Left renal pelvis (tissue), 4 donors: Measurements from ENCODE around the gene ZFP57. TPM values are rescaled to one million over a fixed set of nuclear protein-coding genes. Genes with fewer than 3 reads are reported as not detected.

Source experiments
- DNase-seq, 4 donors: peaks; one replicate each; pipeline ENCODE4 v3.0.0-alpha.2; 2013; ENCODE audit warnings: low read depth in 4 of 4, low spot score in 3 of 4
- polyA plus RNA-seq, 4 donors: library from polyadenylated mRNA; unstranded; fragments of 120-200 nt; gene quantifications; one replicate each; pipeline ENCODE4 v1.2.1, GENCODE V29; 2013; ENCODE audit not compliant: insufficient read length in 4 of 4

The ZFP57 gene
- polyA plus RNA-seq, 4 donors: 0.20 to 0.26 TPM; not detected in 2

DNA sequence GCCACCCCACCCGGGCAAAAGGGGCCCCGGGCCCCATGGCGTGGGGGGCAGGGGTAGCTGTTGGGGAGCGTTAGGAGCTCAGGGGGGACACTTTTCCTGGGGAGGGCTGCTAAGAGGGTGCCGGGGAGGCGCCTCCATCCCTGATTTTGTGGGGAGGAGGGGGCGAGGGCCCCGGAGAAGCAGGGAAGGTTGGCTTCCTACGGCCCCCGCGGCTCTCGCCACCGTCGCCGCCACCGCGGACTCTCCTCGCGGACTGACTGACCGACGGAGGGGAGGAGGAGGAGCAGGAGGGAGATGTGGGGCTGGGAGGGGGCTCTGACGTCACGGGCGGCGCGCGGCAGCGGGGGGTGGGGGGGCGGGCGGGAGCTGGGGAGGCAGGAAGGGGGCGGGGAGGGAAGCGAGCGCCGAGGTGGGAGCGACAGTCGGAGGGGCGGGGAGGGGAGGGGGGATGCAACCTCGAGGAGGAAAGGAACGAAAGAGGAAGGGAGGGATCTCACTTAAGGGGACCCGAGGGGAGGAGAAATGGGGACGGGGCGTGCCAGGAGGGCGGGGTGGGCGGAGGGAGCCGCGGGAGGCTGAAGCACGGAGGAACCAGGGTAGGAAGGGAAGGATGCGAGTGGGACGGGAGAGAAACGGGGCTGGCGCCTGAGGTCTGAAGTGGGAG is 53.1 kb downstream of the ZFP57 start:
- peak in 2 of 4 donors; percentile 46 for DNase-seq

DNA sequence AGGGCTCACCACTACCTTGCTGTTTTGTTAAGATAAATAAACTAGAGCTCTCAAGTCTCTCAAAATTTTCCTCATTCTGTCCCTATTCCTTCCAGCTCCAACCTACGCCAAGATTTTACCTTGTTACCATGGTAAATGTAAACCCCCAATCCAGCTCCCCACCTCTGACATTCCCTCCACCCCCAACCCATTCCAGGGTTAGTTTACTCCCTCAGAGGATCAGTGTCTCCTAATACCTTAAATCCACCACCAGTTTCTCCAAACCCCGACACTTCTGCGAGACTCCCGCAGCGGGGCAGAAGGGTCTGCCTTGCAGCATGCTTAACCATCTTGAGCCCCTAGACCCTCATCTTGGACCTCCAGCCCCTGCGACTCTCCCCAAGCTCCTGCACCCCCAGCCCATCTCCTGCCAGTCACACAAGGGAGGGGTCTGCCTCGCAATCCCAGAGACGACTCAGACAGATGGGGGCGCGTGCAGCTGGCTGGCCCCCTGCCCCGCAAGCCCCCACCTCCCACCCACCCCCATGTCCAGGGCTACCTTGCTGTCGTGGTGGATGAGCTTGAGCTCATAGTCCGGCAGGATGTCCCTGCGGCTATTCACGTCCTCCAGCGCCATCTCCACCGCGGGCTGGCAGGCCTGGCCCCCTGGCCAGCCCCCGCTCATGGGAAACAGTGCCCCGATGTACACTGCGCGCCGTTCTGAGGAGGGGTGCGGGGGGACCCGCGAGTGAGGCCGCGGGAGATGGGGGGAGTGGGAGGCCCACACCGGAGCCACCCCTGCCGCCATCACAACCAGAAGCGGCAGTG is 53.8 kb downstream of the ZFP57 start:
- no peak for DNase-seq

DNA sequence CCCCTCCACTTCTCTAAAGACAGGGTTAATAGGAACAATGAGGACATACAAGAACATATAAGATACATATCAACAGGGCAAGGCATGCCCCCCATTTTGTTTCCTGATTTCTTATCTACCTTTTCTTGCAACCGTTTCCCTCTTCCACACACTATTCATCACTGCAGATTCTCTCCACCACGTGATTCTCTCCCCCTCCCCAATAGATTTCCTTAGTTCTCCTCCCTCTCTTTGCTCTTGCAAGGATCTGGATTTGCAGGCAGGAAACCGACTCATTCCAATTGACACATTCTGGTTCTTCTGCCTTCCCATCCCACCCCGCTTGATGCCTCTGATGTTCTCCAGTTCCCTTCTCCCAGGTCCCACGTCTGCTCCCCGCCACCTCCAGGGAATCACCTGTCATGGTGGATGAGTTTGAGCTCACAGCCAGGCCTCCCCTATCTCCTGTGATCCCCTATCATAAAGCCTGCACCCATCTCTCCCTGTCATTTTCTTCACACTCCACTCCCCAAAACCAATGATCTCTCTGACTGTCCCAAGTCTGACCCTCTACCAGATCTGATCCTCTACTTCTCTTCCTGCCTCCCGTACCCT is 55.5 kb downstream of the ZFP57 start:
- DNase-seq: no peak

DNA sequence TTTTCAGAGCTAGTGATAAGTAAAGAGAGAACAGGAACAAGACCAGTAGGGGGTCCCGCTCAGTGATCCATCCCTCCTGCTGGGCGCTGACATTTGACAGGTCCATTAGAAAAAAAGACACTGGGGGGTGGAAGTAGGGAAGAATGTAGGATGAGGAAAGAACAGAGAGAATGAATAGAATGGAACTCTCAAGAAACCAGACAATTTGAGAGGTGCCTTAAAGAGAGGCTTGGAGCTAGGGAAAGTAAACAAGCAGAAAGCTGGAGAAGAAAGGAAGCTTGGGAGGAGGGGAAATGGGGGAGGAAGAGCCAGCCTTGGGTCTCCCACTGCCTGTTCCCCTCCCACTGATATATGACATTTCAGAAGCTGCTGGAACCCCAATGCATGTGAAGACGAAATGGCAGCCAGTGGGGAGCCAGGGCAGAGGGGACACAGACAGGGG is 56.4 kb downstream of the ZFP57 start:
- DNase-seq: no peak

Other genes with a start within 250 kb of the ZFP57 start
- gene OR10C1, start 241.8 kb downstream of the ZFP57 start, polyA plus RNA-seq: not detected
- not detected for gene OR11A1, start 224.1 kb downstream of the ZFP57 start, polyA plus RNA-seq
- gene OR2H1, start 224.0 kb downstream of the ZFP57 start, polyA plus RNA-seq: not detected
- not detected for gene MAS1L, start 193.2 kb downstream of the ZFP57 start, polyA plus RNA-seq
- gene UBD, start 121.4 kb downstream of the ZFP57 start, polyA plus RNA-seq: 1 to 10 TPM in 1 of 4 donors, under 1 TPM in 3; 0.48 to 2.0 (median 0.74) TPM
- under 1 TPM; 0.16 to 0.25 (median 0.21) TPM for gene OR2H2, start 96.0 kb downstream of the ZFP57 start, polyA plus RNA-seq
- gene GABBR1, start 48.0 kb downstream of the ZFP57 start, polyA plus RNA-seq: 100 to 1,000 TPM in 1 of 4 donors, 10 to 100 TPM in 3; 54.1 to 108 (median 81.6) TPM
- not detected for gene MOG, start 24.1 kb downstream of the ZFP57 start, polyA plus RNA-seq
- 1 to 10 TPM; 4.9 to 8.4 (median 5.9) TPM for gene HLA-F, start 42.3 kb upstream of the ZFP57 start, polyA plus RNA-seq
- gene HLA-G, start 146.7 kb upstream of the ZFP57 start, polyA plus RNA-seq: 10 to 100 TPM in 1 of 4 donors, 1 to 10 TPM in 2, under 1 TPM in 1; 0.57 to 10.5 (median 4.4) TPM